Right ventricle myocardium superior (tissue), 1 donor: ENCODE measurements around the gene HAO1. TPM values are rescaled to one million over a fixed set of nuclear protein-coding genes. Genes with fewer than 3 reads are reported as not detected.

Source experiments
- total RNA-seq: library from RNA; stranded (reverse); fragmentation: NEBNext Ultra II Directional; extraction: Animal tissue kit (Norgen Biotek cat#: 25700); gene quantifications from one replicate; pipeline ENCODE4 v1.2.1, GENCODE V29; 2021
- donor health status: DM: no; HTN: yes; CAD: no; lungs with severe emphysema.

Gene HAO1
- total RNA-seq, 1 donor from 2014 or later, result not detected

Other genes starting within 250 kb of the HAO1 start
- 123 TPM for gene TMX4, start 79.3 kb upstream of the HAO1 start, total RNA-seq
- gene PLCB1, start 191.8 kb upstream of the HAO1 start, total RNA-seq, result 6.3 TPM